Occipital lobe (tissue), 1 donor: ENCODE results near the gene CDK5. TPM values are rescaled to one million over a fixed set of nuclear protein-coding genes. Genes with fewer than 3 reads are reported as not detected.

Experiments used
- total RNA-seq: library from RNA; depleted of rRNA; stranded (reverse); fragments of >200 nt; gene quantifications from one replicate; pipeline ENCODE4 v1.2.3, GENCODE V29; 2014

Gene CDK5
- total RNA-seq, 1 donor from 2014 or later: 37.3 TPM

Other genes with a start within 250 kb of the CDK5 start
- gene AOC1, start 205.4 kb downstream of the CDK5 start, total RNA-seq: not detected
- gene KCNH2, start 79.6 kb downstream of the CDK5 start, total RNA-seq: 8.0 TPM
- 0.78 TPM for gene NOS3, start 66.9 kb downstream of the CDK5 start, total RNA-seq
- gene ATG9B, start 33.4 kb downstream of the CDK5 start, total RNA-seq: 1.9 TPM
- gene ABCB8, start 29.4 kb downstream of the CDK5 start, total RNA-seq: 24.3 TPM
- gene ASIC3, start 9.4 kb downstream of the CDK5 start, total RNA-seq: 0.62 TPM
- gene SLC4A2, start 1.7 kb upstream of the CDK5 start, total RNA-seq: 13.7 TPM
- 30.7 TPM for gene FASTK, start 22.9 kb upstream of the CDK5 start, total RNA-seq
- 9.7 TPM for gene TMUB1, start 25.6 kb upstream of the CDK5 start, total RNA-seq
- 85.6 TPM for gene AGAP3, start 28.6 kb upstream of the CDK5 start, total RNA-seq
- gene GBX1, start 109.8 kb upstream of the CDK5 start, total RNA-seq: not detected
- not detected for gene ASB10, start 129.4 kb upstream of the CDK5 start, total RNA-seq
- gene H2BK1, start 152.6 kb upstream of the CDK5 start, total RNA-seq: not detected
- 29.5 TPM for gene ABCF2, start 169.3 kb upstream of the CDK5 start, total RNA-seq
- 19.0 TPM for gene CHPF2, start 174.6 kb upstream of the CDK5 start, total RNA-seq
- 147 TPM for gene SMARCD3, start 190.8 kb upstream of the CDK5 start, total RNA-seq